ENCODE measurements around the gene ARPC1A. TPM values are rescaled to one million over a fixed set of nuclear protein-coding genes. Genes with fewer than 3 reads are reported as not detected.

Gene ARPC1A
- total RNA-seq, 1 donor from 2014 or later: 143 TPM

- peaks cover 15% of the 10 kb centered on the region for H3K36me3 Mint-ChIP-seq
- no peak overlapping the region for H3K4me2 ChIP-seq
- no peak overlapping the region for H3K4me3 ChIP-seq
- H3K4me1 Mint-ChIP-seq: peaks cover 5% of the 10 kb centered on the region
- H3K27me3 ChIP-seq: no peaks in the 10 kb centered on the region
- no peaks in the 10 kb centered on the region for H3K36me3 ChIP-seq
- peaks cover 7% of the 10 kb centered on the region for H3K27me3 Mint-ChIP-seq (ENCODE audit: insufficient read depth, low read depth)
- no peak overlapping the region for H3K4me3 Mint-ChIP-seq
- no peaks in the 10 kb centered on the region for H3K79me2 ChIP-seq (ENCODE audit: low read depth)
- peaks cover 5% of the 10 kb centered on the region for H3K4me1 ChIP-seq
- peak; percentile 40 for DNase-seq (ENCODE audit: low spot score)
- no peaks in the 10 kb centered on the region for H3K9me3 ChIP-seq (ENCODE audit: low read depth)
- H4K20me1 ChIP-seq (ENCODE audit: low read depth): no peaks in the 10 kb centered on the region
- no peak overlapping the region for H3K9ac ChIP-seq
- no peaks in the 10 kb centered on the region for H3K9me3 Mint-ChIP-seq
- no peak overlapping the region for H2AFZ ChIP-seq (replicated peaks)
- TF ChIP-seq, protein P1, sequence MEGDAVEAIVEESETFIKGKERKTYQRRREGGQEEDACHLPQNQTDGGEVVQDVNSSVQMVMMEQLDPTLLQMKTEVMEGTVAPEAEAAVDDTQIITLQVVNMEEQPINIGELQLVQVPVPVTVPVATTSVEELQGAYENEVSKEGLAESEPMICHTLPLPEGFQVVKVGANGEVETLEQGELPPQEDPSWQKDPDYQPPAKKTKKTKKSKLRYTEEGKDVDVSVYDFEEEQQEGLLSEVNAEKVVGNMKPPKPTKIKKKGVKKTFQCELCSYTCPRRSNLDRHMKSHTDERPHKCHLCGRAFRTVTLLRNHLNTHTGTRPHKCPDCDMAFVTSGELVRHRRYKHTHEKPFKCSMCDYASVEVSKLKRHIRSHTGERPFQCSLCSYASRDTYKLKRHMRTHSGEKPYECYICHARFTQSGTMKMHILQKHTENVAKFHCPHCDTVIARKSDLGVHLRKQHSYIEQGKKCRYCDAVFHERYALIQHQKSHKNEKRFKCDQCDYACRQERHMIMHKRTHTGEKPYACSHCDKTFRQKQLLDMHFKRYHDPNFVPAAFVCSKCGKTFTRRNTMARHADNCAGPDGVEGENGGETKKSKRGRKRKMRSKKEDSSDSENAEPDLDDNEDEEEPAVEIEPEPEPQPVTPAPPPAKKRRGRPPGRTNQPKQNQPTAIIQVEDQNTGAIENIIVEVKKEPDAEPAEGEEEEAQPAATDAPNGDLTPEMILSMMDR (IDR thresholded peaks at IDR 0.05): peak; percentile 51
- TF ChIP-seq EZH2 (IDR thresholded peaks at IDR 0.05): no peak
- no peak overlapping the region for H3K27ac ChIP-seq
- H3K27ac Mint-ChIP-seq: no peak overlapping the region
- H3F3A ChIP-seq (ENCODE audit: low read depth): peaks cover 10% of the 10 kb centered on the region
Measured at GRCh38 chr7:99365318-99366141, 39.8 kb downstream of the ARPC1A start.

- peak overlapping the region; percentile 35 for H3K27ac ChIP-seq
- no peaks in the 10 kb centered on the region for H4K20me1 ChIP-seq (ENCODE audit: low read depth)
- no peak overlapping the region for H3K27ac Mint-ChIP-seq
- TF ChIP-seq, protein P1 (IDR thresholded peaks at IDR 0.05): no peak
- no peak for TF ChIP-seq EZH2 (IDR thresholded peaks at IDR 0.05)
- no peak for TF ChIP-seq EZH2phosphoT487 (IDR thresholded peaks at IDR 0.05)
- no peaks in the 10 kb centered on the region for H3K79me2 ChIP-seq (ENCODE audit: low read depth)
- H3F3A ChIP-seq (ENCODE audit: low read depth): peaks cover 10% of the 10 kb centered on the region
- H3K9me3 Mint-ChIP-seq: no peaks in the 10 kb centered on the region
- peak; percentile 48 for DNase-seq (ENCODE audit: low spot score)
- H3K4me1 Mint-ChIP-seq: peaks cover 5% of the 10 kb centered on the region
- no peaks in the 10 kb centered on the region for H3K9me3 ChIP-seq (ENCODE audit: low read depth)
- H3K4me2 ChIP-seq: no peak overlapping the region
- H3K4me3 ChIP-seq: no peak overlapping the region
- H3K4me1 ChIP-seq: peaks cover 5% of the 10 kb centered on the region
- no peaks in the 10 kb centered on the region for H3K27me3 ChIP-seq
- no peaks in the 10 kb centered on the region for H3K36me3 ChIP-seq
- H3K27me3 Mint-ChIP-seq (ENCODE audit: insufficient read depth, low read depth): peaks cover 4% of the 10 kb centered on the region
- peaks cover 13% of the 10 kb centered on the region for H3K36me3 Mint-ChIP-seq
- no peak overlapping the region for H3K9ac ChIP-seq
- no peak overlapping the region for H3K4me3 Mint-ChIP-seq
- H2AFZ ChIP-seq (replicated peaks): no peak overlapping the region
Measured at GRCh38 chr7:99366646-99367045, 40.9 kb downstream of the ARPC1A start.

- no peaks in the 10 kb centered on the region for H3K79me2 ChIP-seq (ENCODE audit: low read depth)
- no peak overlapping the region for H3K27ac Mint-ChIP-seq
- TF ChIP-seq, protein P1 (IDR thresholded peaks at IDR 0.05): no peak
- TF ChIP-seq EZH2 (IDR thresholded peaks at IDR 0.05): no peak
- no peak for TF ChIP-seq EZH2phosphoT487 (IDR thresholded peaks at IDR 0.05)
- DNase-seq (ENCODE audit: low spot score): no peak
- no peak overlapping the region for H3K4me3 Mint-ChIP-seq
- H3K36me3 Mint-ChIP-seq: peaks cover 13% of the 10 kb centered on the region
- H3K4me1 Mint-ChIP-seq: peaks cover 17% of the 10 kb centered on the region
- H3K4me3 ChIP-seq: no peak overlapping the region
- H2AFZ ChIP-seq (replicated peaks): no peak overlapping the region
- H3K9me3 Mint-ChIP-seq: no peaks in the 10 kb centered on the region
- H4K20me1 ChIP-seq (ENCODE audit: low read depth): peaks cover 4% of the 10 kb centered on the region
- no peaks in the 10 kb centered on the region for H3K36me3 ChIP-seq
- peak overlapping the region; percentile 53 for H3K27ac ChIP-seq
- H3K9me3 ChIP-seq (ENCODE audit: low read depth): no peaks in the 10 kb centered on the region
- H3K9ac ChIP-seq: no peak overlapping the region
- H3K27me3 Mint-ChIP-seq (ENCODE audit: insufficient read depth, low read depth): peaks cover 11% of the 10 kb centered on the region
- peaks cover 8% of the 10 kb centered on the region for H3K27me3 ChIP-seq
- H3F3A ChIP-seq (ENCODE audit: low read depth): peaks cover 28% of the 10 kb centered on the region
- H3K4me2 ChIP-seq: no peak overlapping the region
- peaks cover 5% of the 10 kb centered on the region for H3K4me1 ChIP-seq
Measured at GRCh38 chr7:99368750-99369389, 43.2 kb downstream of the ARPC1A start.
